IMR-90 (cell line): ENCODE results near the gene EIF3A. TPM values are rescaled to one million over a fixed set of nuclear protein-coding genes. Genes with fewer than 3 reads are reported as not detected.
A peak's percentile ranks its signal among the peaks of the same experiment; 100 is the strongest.

Experiments used
- ATAC-seq: fragments of 200-7000 bp; cut with Tn5 transposase; 2 replicates; pipeline ENCODE4 v1.9.1; 2020; ENCODE audit warnings: low read depth, mild to moderate bottlenecking, moderate library complexity
- BruUV-seq: library from RNA; stranded (reverse); fragments of 400-500 nt; replicated peaks from 2 replicates; lab custom pipeline; 2021; lab: Mats Ljungman, UMichigan
- CTCF ChIA-PET: fragments of 300-600 bp; formaldehyde crosslinking; extraction: SDS; loops from one replicate; lab custom pipeline; 2021; ENCODE audit warnings: antibody characterized with exemption; lab: Yijun Ruan, JAX
- POLR2A ChIA-PET: fragments of 300-600 bp; sonication (Branson Sonifier 250); formaldehyde crosslinking; loops from one replicate; lab custom pipeline; 2022; ENCODE audit warnings: antibody characterized with exemption; ENCODE audit not compliant: unreplicated experiment; lab: Charles Lee
- DNase-seq: peaks from one replicate; pipeline ENCODE4 v3.0.0; 2013
- H2AFZ ChIP-seq: replicated peaks from 2 replicates; pipeline ENCODE3; 2013; ENCODE audit warnings: low read length, mild to moderate bottlenecking; ENCODE audit not compliant: poor library complexity
- H2AK5ac ChIP-seq: 2 replicates; pipeline ENCODE4 v1.6.1; 2013; ENCODE audit warnings: low read depth, low read length, inconsistent platforms
- H2AK9ac ChIP-seq: replicated peaks from 2 replicates; pipeline ENCODE3; 2013; ENCODE audit warnings: mild to moderate bottlenecking, low read depth, low read length, moderate library complexity; ENCODE audit not compliant: poor library complexity
- H2BK120ac ChIP-seq: 2 replicates; pipeline ENCODE4 v1.6.1; 2013; ENCODE audit warnings: low read depth, low read length, inconsistent platforms
- H2BK15ac ChIP-seq: 3 replicates; pipeline ENCODE4 v1.6.1; 2013; ENCODE audit warnings: low read depth, low read length, inconsistent platforms
- H2BK20ac ChIP-seq: 2 replicates; pipeline ENCODE4 v1.6.1; 2013; ENCODE audit warnings: low read depth, mild to moderate bottlenecking, inconsistent platforms, low read length, moderate library complexity
- H2BK5ac ChIP-seq: 2 replicates; pipeline ENCODE4 v1.6.1; 2013; ENCODE audit warnings: mild to moderate bottlenecking, low read depth, low read length, inconsistent platforms; ENCODE audit not compliant: poor library complexity, severe bottlenecking
- H3K14ac ChIP-seq: replicated peaks from 2 replicates; pipeline ENCODE4 v1.6.1; 2013; ENCODE audit warnings: low read depth, low read length, inconsistent platforms
- H3K18ac ChIP-seq: 2 replicates; pipeline ENCODE4 v1.6.1; 2013; ENCODE audit warnings: low read depth, low read length, control low read depth
- H3K23ac ChIP-seq: 2 replicates; pipeline ENCODE4 v1.6.1; 2013; ENCODE audit warnings: low read depth, low read length, inconsistent platforms
- H3K27ac ChIP-seq: 2 replicates; pipeline ENCODE4 v1.5.1; 2013; ENCODE audit warnings: mild to moderate bottlenecking, control low read depth, low read length; ENCODE audit not compliant: insufficient read depth
- H3K27me3 ChIP-seq: 2 replicates; pipeline ENCODE4 v1.6.1; 2013; ENCODE audit warnings: low read length; ENCODE audit not compliant: control insufficient read depth, insufficient read depth
- H3K36me3 ChIP-seq: 2 replicates; pipeline ENCODE4 v1.6.1; 2013; ENCODE audit warnings: low read length, mixed read lengths; ENCODE audit not compliant: control insufficient read depth, insufficient read depth
- H3K4ac ChIP-seq: 2 replicates; pipeline ENCODE4 v1.6.1; 2013; ENCODE audit warnings: low read depth, low read length, inconsistent platforms
- H3K4me1 ChIP-seq: 2 replicates; pipeline ENCODE4 v1.6.1; 2013; ENCODE audit warnings: low read length, mixed read lengths; ENCODE audit not compliant: control insufficient read depth, insufficient read depth
- H3K4me2 ChIP-seq: 2 replicates; pipeline ENCODE4 v1.6.1; 2013; ENCODE audit warnings: low read depth, mild to moderate bottlenecking, control low read depth, low read length, moderate library complexity
- H3K4me3 ChIP-seq: 2 replicates; pipeline ENCODE4 v1.5.1; 2013; ENCODE audit warnings: low read depth, mild to moderate bottlenecking, control low read depth, low read length, moderate library complexity; ENCODE audit not compliant: insufficient read depth
- H3K56ac ChIP-seq: 2 replicates; pipeline ENCODE4 v1.6.1; 2013; ENCODE audit warnings: low read length, inconsistent platforms; ENCODE audit not compliant: insufficient read depth; ENCODE audit errors: extremely low read depth
- H3K79me1 ChIP-seq, 2 experiments: 2 replicates each; pipeline ENCODE4 v1.6.1; 2013; ENCODE audit warnings: low read length in 2 of 2, inconsistent platforms in 1 of 2, low read depth in 1 of 2
- H3K9ac ChIP-seq: 2 replicates; pipeline ENCODE4 v1.6.1; 2013; ENCODE audit warnings: low read depth, low read length, control low read depth
- H3K9me1 ChIP-seq: 2 replicates; pipeline ENCODE4 v1.6.1; 2013; ENCODE audit warnings: low read length, inconsistent platforms; ENCODE audit not compliant: insufficient read depth
- H3K9me3 ChIP-seq: 2 replicates; pipeline ENCODE4 v1.6.1; 2013; ENCODE audit warnings: low read length; ENCODE audit not compliant: control insufficient read depth, insufficient read depth
- H4K20me1 ChIP-seq: 2 replicates; pipeline ENCODE4 v1.6.1; 2013; ENCODE audit warnings: low read length, inconsistent platforms; ENCODE audit not compliant: insufficient read depth
- H4K5ac ChIP-seq: 2 replicates; pipeline ENCODE4 v1.6.1; 2013; ENCODE audit warnings: mild to moderate bottlenecking, low read depth, low read length, control low read depth
- H4K8ac ChIP-seq, 2 experiments: 2 replicates each; pipeline ENCODE4 v1.6.1; 2013; ENCODE audit warnings: low read depth in 2 of 2, low read length in 2 of 2, control low read depth in 1 of 2, inconsistent platforms in 1 of 2
- H4K91ac ChIP-seq: 2 replicates; pipeline ENCODE4 v1.6.1; 2013; ENCODE audit warnings: low read depth, low read length, inconsistent platforms; ENCODE audit not compliant: insufficient read depth
- BHLHE40 ChIP-seq: fragments of 150-350 bp; IDR thresholded peaks from 2 replicates; pipeline ENCODE4 v1.6.1; 2016; ENCODE audit warnings: mild to moderate bottlenecking, low read depth, low read length
- CEBPB ChIP-seq: IDR thresholded peaks from 2 replicates; pipeline ENCODE4 v1.6.1; 2012; ENCODE audit warnings: low read depth, low read length, improper control_type of control experiment
- CHD1 ChIP-seq: IDR thresholded peaks from 2 replicates; pipeline ENCODE4 v1.6.1; 2012; ENCODE audit warnings: low read depth, low read length, improper control_type of control experiment
- FOS ChIP-seq: fragments of 150-350 bp; IDR thresholded peaks from 2 replicates; pipeline ENCODE4 v1.6.1; 2016; ENCODE audit warnings: low read depth, low read length
- MAFK ChIP-seq: IDR thresholded peaks from 2 replicates; pipeline ENCODE4 v1.6.1; 2012; ENCODE audit warnings: low read depth, low read length, improper control_type of control experiment
- MAZ ChIP-seq: IDR thresholded peaks from 2 replicates; pipeline ENCODE4 v1.6.1; 2012; ENCODE audit warnings: low read depth, mild to moderate bottlenecking, low read length, improper control_type of control experiment, moderate library complexity, borderline replicate concordance
- MXI1 ChIP-seq: IDR thresholded peaks from 2 replicates; pipeline ENCODE4 v1.6.1; 2012; ENCODE audit warnings: low read depth, mild to moderate bottlenecking, low read length, moderate library complexity, borderline replicate concordance
- NFE2L2 ChIP-seq: fragments of 150-350 bp; IDR thresholded peaks from 2 replicates; pipeline ENCODE4 v1.6.1; 2016; ENCODE audit warnings: low read depth, mild to moderate bottlenecking, low read length
- POLR2A ChIP-seq: IDR thresholded peaks from 2 replicates; pipeline ENCODE4 v1.6.1; 2012; ENCODE audit warnings: mild to moderate bottlenecking, low read depth, low read length
- RAD21 ChIP-seq: IDR thresholded peaks from 2 replicates; pipeline ENCODE4 v1.6.1; 2012; ENCODE audit warnings: low read length, improper control_type of control experiment
- RCOR1 ChIP-seq: IDR thresholded peaks from 2 replicates; pipeline ENCODE4 v1.6.1; 2012; ENCODE audit warnings: mild to moderate bottlenecking, low read length, improper control_type of control experiment; ENCODE audit not compliant: insufficient replicate concordance
- RFX5 ChIP-seq: IDR thresholded peaks from 2 replicates; pipeline ENCODE4 v1.8.0; 2012; ENCODE audit warnings: low read depth, mild to moderate bottlenecking, low read length, moderate library complexity
- SMC3 ChIP-seq: fragments of 150-350 bp; IDR thresholded peaks from 2 replicates; pipeline ENCODE4 v1.6.1; 2016; ENCODE audit warnings: low read depth, mild to moderate bottlenecking, antibody characterized with exemption, low read length, moderate library complexity
- WGBS, 2 experiments: methylation state at CpG; one replicate each; pipeline versions ENCODE4 v1.1.5 to v1.1.7; 2013; ENCODE audit warnings: missing lambda C conversion rate in 2 of 2; ENCODE audit not compliant: insufficient read length in 1 of 2; ENCODE audit errors: extremely low coverage in 2 of 2; 5-methylcytosine and 5-hydroxymethylcytosine counted together
- dilution Hi-C: fragments of 300-500 bp; cut with HindIII; formaldehyde crosslinking; loops from one replicate; pipeline ENCODE4 v1.14.3; 2018; ENCODE audit warnings: low sequenced_read_pairs; ENCODE audit not compliant: unreplicated experiment
- in situ Hi-C: fragments of 300-500 bp; cut with MboI; formaldehyde crosslinking; loops from 3 replicates; pipeline ENCODE4 v1.14.3; 2019; ENCODE audit warnings: low sequenced_read_pairs, inconsistent platforms, mixed read lengths
- intact Hi-C: fragments of 100-400 bp; cut with micrococcal nuclease; formaldehyde crosslinking; loops from 2 replicates; pipeline ENCODE4 v1.10.0; 2022
- polyA plus RNA-seq, 3 experiments: library from polyadenylated mRNA; depleted of rRNA; stranded (reverse); fragments of >200 nt; gene quantifications; 2 replicates each; pipeline ENCODE4 v1.2.3, GENCODE V29; 2012; ENCODE audit warnings: low replicate concordance in 1 of 3
- total RNA-seq: library from RNA; depleted of rRNA; stranded (reverse); fragments of >200 nt; gene quantifications from 2 replicates; pipeline ENCODE4 v1.2.3, GENCODE V29; 2012
- TF ChIP-seq, protein P1 (sequence below): fragments of 150-350 bp; IDR thresholded peaks from 2 replicates; pipeline ENCODE4 v1.6.1; 2017; ENCODE audit warnings: mild to moderate bottlenecking, antibody characterized with exemption, low read length, low read depth
- TF ChIP-seq, protein P2 (sequence below): conservative IDR thresholded peaks from 2 replicates; pipeline ENCODE4 v1.5.1; 2012; ENCODE audit warnings: mild to moderate bottlenecking, low read depth, low read length, improper control_type of control experiment
- TF ChIP-seq, protein P3 (sequence below): fragments of 150-350 bp; IDR thresholded peaks from 2 replicates; pipeline ENCODE4 v1.6.1; 2016; ENCODE audit warnings: low read depth, mild to moderate bottlenecking, low read length, moderate library complexity, borderline replicate concordance

EIF3A gene
- total and polyA plus RNA-seq, 2 of the 4 experiments (the other 2 are of a cell fraction), result 49.6 to 145 TPM

DNA sequence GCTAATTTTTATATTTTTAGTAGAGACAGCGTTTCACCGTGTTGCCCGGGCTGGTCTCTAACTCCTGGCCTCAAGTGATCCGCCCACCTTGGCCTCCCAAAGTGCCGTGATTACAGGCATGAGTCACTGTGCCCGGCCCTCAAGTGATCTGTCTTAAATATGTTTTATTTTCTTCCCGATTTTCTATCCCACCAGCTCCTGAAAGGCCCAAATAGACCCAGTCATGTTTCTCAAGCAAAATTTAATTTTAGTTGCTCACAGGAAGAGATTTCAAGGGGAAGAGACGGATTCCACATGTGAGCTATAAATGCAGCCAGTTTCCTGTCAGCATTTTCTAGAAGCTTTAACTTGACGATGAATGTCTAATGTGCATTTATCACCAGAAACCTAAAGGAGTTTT, 35.3 kb upstream of the EIF3A start:
- Histone ChIP-seq H2AFZ (no peak overlapping the region), H3K27me3 (no peaks in the 10 kb centered on the region), H3K9me1 (peaks cover 4% of the 10 kb centered on the region; the same call in 1 of the 2 replicates), H2BK20ac (no peak overlapping the region), H4K91ac (no peak overlapping the region), H3K9me3 (no peaks in the 10 kb centered on the region), H3K27ac (no peak overlapping the region), H3K4me2 (no peak overlapping the region), H4K5ac (no peak overlapping the region), H2BK15ac (no peak overlapping the region), H3K18ac (peak overlapping the region; percentile 20; the same call in 1 of the 2 replicates), H2BK5ac (no peak overlapping the region), H2AK5ac (no peak overlapping the region), H3K23ac (no peak overlapping the region), H3K9ac (no peak overlapping the region), H3K4me3 (no peak overlapping the region), H3K4me1 (peaks cover 17% of the 10 kb centered on the region), H3K56ac (no peak overlapping the region), H3K4ac (no peak overlapping the region), H2AK9ac (no peak overlapping the region), H2BK120ac (no peak overlapping the region), H3K79me1 (peaks cover 4 to 29% of the 10 kb centered on the region in 2 experiments; a peak in 3 of 4 replicates), H4K8ac (no peak overlapping the region), H3K14ac (no peak overlapping the region), H4K20me1 (peaks cover 8% of the 10 kb centered on the region), H3K36me3 (peaks cover 31% of the 10 kb centered on the region)
- CTCF ChIA-PET, result no interaction called here
- no TSS peak for BruUV-seq
- dilution Hi-C loops (no loop called here), intact Hi-C loops (no loop called here), in situ Hi-C loops (no loop called here)
- ATAC-seq (no peak), DNase-seq (no peak)
- TF ChIP-seq FOS (no peak), MXI1 (no peak), SMC3 (no peak), NFE2L2 (no peak), RCOR1 (no peak), RAD21 (no peak), BHLHE40 (no peak), POLR2A (no peak), CHD1 (no peak), RFX5 (no peak), MAFK (no peak), CEBPB (no peak), MAZ (no peak)
- TF ChIP-seq, protein P1, sequence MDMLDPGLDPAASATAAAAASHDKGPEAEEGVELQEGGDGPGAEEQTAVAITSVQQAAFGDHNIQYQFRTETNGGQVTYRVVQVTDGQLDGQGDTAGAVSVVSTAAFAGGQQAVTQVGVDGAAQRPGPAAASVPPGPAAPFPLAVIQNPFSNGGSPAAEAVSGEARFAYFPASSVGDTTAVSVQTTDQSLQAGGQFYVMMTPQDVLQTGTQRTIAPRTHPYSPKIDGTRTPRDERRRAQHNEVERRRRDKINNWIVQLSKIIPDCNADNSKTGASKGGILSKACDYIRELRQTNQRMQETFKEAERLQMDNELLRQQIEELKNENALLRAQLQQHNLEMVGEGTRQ, result no peak
- TF ChIP-seq, protein P2, sequence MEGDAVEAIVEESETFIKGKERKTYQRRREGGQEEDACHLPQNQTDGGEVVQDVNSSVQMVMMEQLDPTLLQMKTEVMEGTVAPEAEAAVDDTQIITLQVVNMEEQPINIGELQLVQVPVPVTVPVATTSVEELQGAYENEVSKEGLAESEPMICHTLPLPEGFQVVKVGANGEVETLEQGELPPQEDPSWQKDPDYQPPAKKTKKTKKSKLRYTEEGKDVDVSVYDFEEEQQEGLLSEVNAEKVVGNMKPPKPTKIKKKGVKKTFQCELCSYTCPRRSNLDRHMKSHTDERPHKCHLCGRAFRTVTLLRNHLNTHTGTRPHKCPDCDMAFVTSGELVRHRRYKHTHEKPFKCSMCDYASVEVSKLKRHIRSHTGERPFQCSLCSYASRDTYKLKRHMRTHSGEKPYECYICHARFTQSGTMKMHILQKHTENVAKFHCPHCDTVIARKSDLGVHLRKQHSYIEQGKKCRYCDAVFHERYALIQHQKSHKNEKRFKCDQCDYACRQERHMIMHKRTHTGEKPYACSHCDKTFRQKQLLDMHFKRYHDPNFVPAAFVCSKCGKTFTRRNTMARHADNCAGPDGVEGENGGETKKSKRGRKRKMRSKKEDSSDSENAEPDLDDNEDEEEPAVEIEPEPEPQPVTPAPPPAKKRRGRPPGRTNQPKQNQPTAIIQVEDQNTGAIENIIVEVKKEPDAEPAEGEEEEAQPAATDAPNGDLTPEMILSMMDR, result no peak
- TF ChIP-seq, protein P3, sequence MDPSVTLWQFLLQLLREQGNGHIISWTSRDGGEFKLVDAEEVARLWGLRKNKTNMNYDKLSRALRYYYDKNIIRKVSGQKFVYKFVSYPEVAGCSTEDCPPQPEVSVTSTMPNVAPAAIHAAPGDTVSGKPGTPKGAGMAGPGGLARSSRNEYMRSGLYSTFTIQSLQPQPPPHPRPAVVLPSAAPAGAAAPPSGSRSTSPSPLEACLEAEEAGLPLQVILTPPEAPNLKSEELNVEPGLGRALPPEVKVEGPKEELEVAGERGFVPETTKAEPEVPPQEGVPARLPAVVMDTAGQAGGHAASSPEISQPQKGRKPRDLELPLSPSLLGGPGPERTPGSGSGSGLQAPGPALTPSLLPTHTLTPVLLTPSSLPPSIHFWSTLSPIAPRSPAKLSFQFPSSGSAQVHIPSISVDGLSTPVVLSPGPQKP, result no peak
- 90% methylated on average over 4 of the region's 9 CpGs; no CpG with 5 or more reads in 1 of the 2 experiments for WGBS, 2 experiments
- POLR2A ChIA-PET, result no interaction called here
